C4-2B (cell line): ENCODE results near the gene TNFSF10.

Experiments used
- CTCF ChIP-seq: fragments of 450-650 bp; conservative IDR thresholded peaks from 2 replicates; pipeline ENCODE4 v1.5.1; 2017; ENCODE audit warnings: mild to moderate bottlenecking
- ZFX ChIP-seq: fragments of 450-650 bp; IDR thresholded peaks from 2 replicates; pipeline ENCODE4 v1.6.1; 2017

GRCh38 chr3:172518929-172519640 is 4.1 kb downstream of the TNFSF10 start:
- no peak for TF ChIP-seq CTCF
- no peak for TF ChIP-seq ZFX
